HepG2 (cell line): Measurements from ENCODE around the gene MGAT4C.

ENCODE experiments used
- ATF1 ChIP-seq: IDR thresholded peaks from 2 replicates; pipeline ENCODE4 v1.6.1; 2016; ENCODE audit warnings: mild to moderate bottlenecking, control low read depth
- CTCF ChIP-seq: sonication (generic); formaldehyde crosslinking; IDR thresholded peaks from 2 replicates; pipeline ENCODE4 v1.5.0; 2020; ENCODE audit warnings: mild to moderate bottlenecking, missing genetic modification reagents, moderate library complexity
- POLR2A ChIP-seq, 2 experiments: IDR thresholded peaks; 2 replicates each; pipeline ENCODE4 v1.6.1; 2011; ENCODE audit warnings: low read depth in 2 of 2, low read length in 2 of 2, mild to moderate bottlenecking in 1 of 2, moderate library complexity in 1 of 2; ENCODE audit not compliant: insufficient read depth in 1 of 2
- ZNF12 ChIP-seq: sonication (generic); formaldehyde crosslinking; IDR thresholded peaks from 2 replicates; pipeline ENCODE4 v1.5.0; 2020; ENCODE audit warnings: missing genetic modification reagents
- ZSCAN29 ChIP-seq: sonication (generic); formaldehyde crosslinking; conservative IDR thresholded peaks from 2 replicates; pipeline ENCODE4 v1.4.0; 2020; ENCODE audit warnings: mild to moderate bottlenecking, missing genetic modification reagents
- TF ChIP-seq, protein P1 (sequence below): sonication (generic); formaldehyde crosslinking; IDR thresholded peaks from 2 replicates; pipeline ENCODE4 v1.5.1; 2020; ENCODE audit warnings: missing genetic modification reagents, mild to moderate bottlenecking, borderline replicate concordance
- TF ChIP-seq, protein P2 (sequence below): IDR thresholded peaks from 2 replicates; pipeline ENCODE4 v1.6.1; 2012; ENCODE audit warnings: low read length, improper control_type of control experiment

GRCh38 chr12:86091681-86092080 lies 164.5 kb downstream of the MGAT4C start:
- TF ChIP-seq, protein P1, sequence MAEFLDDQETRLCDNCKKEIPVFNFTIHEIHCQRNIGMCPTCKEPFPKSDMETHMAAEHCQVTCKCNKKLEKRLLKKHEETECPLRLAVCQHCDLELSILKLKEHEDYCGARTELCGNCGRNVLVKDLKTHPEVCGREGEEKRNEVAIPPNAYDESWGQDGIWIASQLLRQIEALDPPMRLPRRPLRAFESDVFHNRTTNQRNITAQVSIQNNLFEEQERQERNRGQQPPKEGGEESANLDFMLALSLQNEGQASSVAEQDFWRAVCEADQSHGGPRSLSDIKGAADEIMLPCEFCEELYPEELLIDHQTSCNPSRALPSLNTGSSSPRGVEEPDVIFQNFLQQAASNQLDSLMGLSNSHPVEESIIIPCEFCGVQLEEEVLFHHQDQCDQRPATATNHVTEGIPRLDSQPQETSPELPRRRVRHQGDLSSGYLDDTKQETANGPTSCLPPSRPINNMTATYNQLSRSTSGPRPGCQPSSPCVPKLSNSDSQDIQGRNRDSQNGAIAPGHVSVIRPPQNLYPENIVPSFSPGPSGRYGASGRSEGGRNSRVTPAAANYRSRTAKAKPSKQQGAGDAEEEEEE (CRISPR knock-in tag), result no peak
- TF ChIP-seq ZSCAN29 (no peak), ZNF12 (CRISPR knock-in tag) (no peak), ATF1 (CRISPR knock-in tag) (no peak), POLR2A (IDR thresholded peaks at IDR 0.05; ENCODE audit: insufficient read depth in 1 of 2, low read depth in 2 of 2, low read length in 2 of 2) (no peak), CTCF (CRISPR knock-in tag) (no peak)
- TF ChIP-seq, protein P2, sequence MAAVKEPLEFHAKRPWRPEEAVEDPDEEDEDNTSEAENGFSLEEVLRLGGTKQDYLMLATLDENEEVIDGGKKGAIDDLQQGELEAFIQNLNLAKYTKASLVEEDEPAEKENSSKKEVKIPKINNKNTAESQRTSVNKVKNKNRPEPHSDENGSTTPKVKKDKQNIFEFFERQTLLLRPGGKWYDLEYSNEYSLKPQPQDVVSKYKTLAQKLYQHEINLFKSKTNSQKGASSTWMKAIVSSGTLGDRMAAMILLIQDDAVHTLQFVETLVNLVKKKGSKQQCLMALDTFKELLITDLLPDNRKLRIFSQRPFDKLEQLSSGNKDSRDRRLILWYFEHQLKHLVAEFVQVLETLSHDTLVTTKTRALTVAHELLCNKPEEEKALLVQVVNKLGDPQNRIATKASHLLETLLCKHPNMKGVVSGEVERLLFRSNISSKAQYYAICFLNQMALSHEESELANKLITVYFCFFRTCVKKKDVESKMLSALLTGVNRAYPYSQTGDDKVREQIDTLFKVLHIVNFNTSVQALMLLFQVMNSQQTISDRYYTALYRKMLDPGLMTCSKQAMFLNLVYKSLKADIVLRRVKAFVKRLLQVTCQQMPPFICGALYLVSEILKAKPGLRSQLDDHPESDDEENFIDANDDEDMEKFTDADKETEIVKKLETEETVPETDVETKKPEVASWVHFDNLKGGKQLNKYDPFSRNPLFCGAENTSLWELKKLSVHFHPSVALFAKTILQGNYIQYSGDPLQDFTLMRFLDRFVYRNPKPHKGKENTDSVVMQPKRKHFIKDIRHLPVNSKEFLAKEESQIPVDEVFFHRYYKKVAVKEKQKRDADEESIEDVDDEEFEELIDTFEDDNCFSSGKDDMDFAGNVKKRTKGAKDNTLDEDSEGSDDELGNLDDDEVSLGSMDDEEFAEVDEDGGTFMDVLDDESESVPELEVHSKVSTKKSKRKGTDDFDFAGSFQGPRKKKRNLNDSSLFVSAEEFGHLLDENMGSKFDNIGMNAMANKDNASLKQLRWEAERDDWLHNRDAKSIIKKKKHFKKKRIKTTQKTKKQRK, result no peak
